Amygdala (tissue), 56 donors: Measurements from ENCODE around the gene SETBP1.

ENCODE experiments used
- DNase-seq, 56 donors: peaks; one replicate each; lab custom pipeline; 2025; lab: John Stamatoyannopoulos, UW

Gene SETBP1

GRCh38 chr18:44893045-44893706 lies 212.5 kb downstream of the SETBP1 start:
- DNase-seq = no peak

- no peak for DNase-seq
Measured at GRCh38 chr18:44893966-44894365, 213.3 kb downstream of the SETBP1 start.

GRCh38 chr18:44895176-44895798 lies 214.6 kb downstream of the SETBP1 start:
- peak in 8 of 56 donors; percentile 3 to 38 (median 10) for DNase-seq

- DNase-seq = no peak
Measured at GRCh38 chr18:44896846-44897245, 216.2 kb downstream of the SETBP1 start.

- DNase-seq = no peak
Measured at GRCh38 chr18:44897411-44897810, 216.7 kb downstream of the SETBP1 start.

GRCh38 chr18:44897816-44898215 lies 217.1 kb downstream of the SETBP1 start:
- DNase-seq = no peak

- no peak for DNase-seq
Measured at GRCh38 chr18:44898498-44898897, 217.8 kb downstream of the SETBP1 start.

GRCh38 chr18:44899832-44900231 lies 219.1 kb downstream of the SETBP1 start:
- no peak for DNase-seq

GRCh38 chr18:44900627-44901026 lies 219.9 kb downstream of the SETBP1 start:
- no peak for DNase-seq

- no peak for DNase-seq
Measured at GRCh38 chr18:44901283-44901682, 220.6 kb downstream of the SETBP1 start.

- DNase-seq = no peak
Measured at GRCh38 chr18:44903327-44903726, 222.6 kb downstream of the SETBP1 start.

GRCh38 chr18:44904768-44905167 lies 224.1 kb downstream of the SETBP1 start:
- DNase-seq = no peak

- DNase-seq = no peak
Measured at GRCh38 chr18:44909191-44909719, 228.6 kb downstream of the SETBP1 start.

- no peak for DNase-seq
Measured at GRCh38 chr18:44911260-44911659, 230.6 kb downstream of the SETBP1 start.

GRCh38 chr18:44911773-44912172 lies 231.1 kb downstream of the SETBP1 start:
- DNase-seq = no peak

GRCh38 chr18:44912740-44913478 lies 232.2 kb downstream of the SETBP1 start:
- DNase-seq = no peak

- no peak for DNase-seq
Measured at GRCh38 chr18:44914028-44914427, 233.3 kb downstream of the SETBP1 start.

GRCh38 chr18:44915213-44915612 lies 234.5 kb downstream of the SETBP1 start:
- no peak for DNase-seq

GRCh38 chr18:44915661-44916060 lies 235.0 kb downstream of the SETBP1 start:
- DNase-seq = no peak

- no peak for DNase-seq
Measured at GRCh38 chr18:44916429-44917207, 235.9 kb downstream of the SETBP1 start.
